H9 (cell line): ENCODE results near the gene XCL2. TPM values are rescaled to one million over a fixed set of nuclear protein-coding genes. Genes with fewer than 3 reads are reported as not detected.

Experiments used
- DNase-seq: peaks from one replicate; pipeline ENCODE4 v3.0.0-alpha.2; 2017
- H2AFZ ChIP-seq: one replicate; pipeline ENCODE4 v1.6.1; 2013; ENCODE audit warnings: mild to moderate bottlenecking, low read length, control low read depth, moderate library complexity
- H2AK5ac ChIP-seq: 2 replicates; pipeline ENCODE4 v1.6.1; 2013; ENCODE audit warnings: low read length, control low read depth, mixed read lengths; ENCODE audit not compliant: insufficient read length
- H2BK120ac ChIP-seq: one replicate; pipeline ENCODE4 v1.6.1; 2013; ENCODE audit warnings: low read depth, mild to moderate bottlenecking, low read length, control low read depth, inconsistent platforms; ENCODE audit not compliant: poor library complexity, severe bottlenecking
- H2BK12ac ChIP-seq: 2 replicates; pipeline ENCODE4 v1.6.1; 2013; ENCODE audit warnings: low read length, control low read depth, mixed read lengths, low read depth; ENCODE audit not compliant: insufficient read length
- H2BK15ac ChIP-seq: 2 replicates; pipeline ENCODE4 v1.6.1; 2013; ENCODE audit warnings: low read depth, low read length, control low read depth
- H2BK20ac ChIP-seq: one replicate; pipeline ENCODE4 v1.6.1; 2013; ENCODE audit warnings: low read depth, mild to moderate bottlenecking, low read length, control low read depth, inconsistent platforms; ENCODE audit not compliant: poor library complexity, severe bottlenecking
- H2BK5ac ChIP-seq: 2 replicates; pipeline ENCODE4 v1.6.1; 2013; ENCODE audit warnings: low read length, control low read depth, mixed read lengths; ENCODE audit not compliant: insufficient read length
- H3K14ac ChIP-seq: 2 replicates; pipeline ENCODE4 v1.6.1; 2013; ENCODE audit warnings: low read length, control low read depth; ENCODE audit not compliant: insufficient read depth
- H3K18ac ChIP-seq: 2 replicates; pipeline ENCODE4 v1.6.1; 2013; ENCODE audit warnings: low read depth, mild to moderate bottlenecking, mixed read lengths, low read length, control low read depth; ENCODE audit not compliant: insufficient read length
- H3K23ac ChIP-seq: 2 replicates; pipeline ENCODE4 v1.6.1; 2013; ENCODE audit warnings: low read length, control low read depth, mixed read lengths, low read depth; ENCODE audit not compliant: insufficient read length
- H3K23me2 ChIP-seq: 2 replicates; pipeline ENCODE4 v1.6.1; 2013; ENCODE audit warnings: low read depth, mild to moderate bottlenecking, mixed read lengths, low read length, control low read depth; ENCODE audit not compliant: insufficient read length, poor library complexity, severe bottlenecking
- H3K27ac ChIP-seq: 2 replicates; pipeline ENCODE4 v1.5.1; 2013; ENCODE audit warnings: low read length, control low read depth, mixed read lengths, low read depth; ENCODE audit not compliant: insufficient read length
- H3K27me3 ChIP-seq: 2 replicates; pipeline ENCODE4 v1.6.1; 2013; ENCODE audit warnings: low read length, control low read depth, inconsistent platforms; ENCODE audit not compliant: insufficient read depth
- H3K4ac ChIP-seq: 2 replicates; pipeline ENCODE4 v1.6.1; 2013; ENCODE audit warnings: low read depth, mild to moderate bottlenecking, control low read depth, inconsistent platforms, low read length, moderate library complexity
- H3K4me1 ChIP-seq: 2 replicates; pipeline ENCODE4 v1.6.1; 2013; ENCODE audit warnings: low read length, control low read depth, inconsistent platforms; ENCODE audit not compliant: insufficient read depth
- H3K4me2 ChIP-seq: 2 replicates; pipeline ENCODE4 v1.6.1; 2013; ENCODE audit warnings: low read length, control low read depth, mixed read lengths; ENCODE audit not compliant: insufficient read length, insufficient read depth
- H3K56ac ChIP-seq: 2 replicates; pipeline ENCODE4 v1.6.1; 2013; ENCODE audit warnings: low read depth, mild to moderate bottlenecking, mixed read lengths, low read length, control low read depth; ENCODE audit not compliant: insufficient read length
- H3K79me1 ChIP-seq: 2 replicates; pipeline ENCODE4 v1.6.1; 2013; ENCODE audit warnings: low read depth, mild to moderate bottlenecking, moderate library complexity, low read length, control low read depth, inconsistent platforms; ENCODE audit not compliant: insufficient read depth, poor library complexity, severe bottlenecking
- H3K79me2 ChIP-seq: 2 replicates; pipeline ENCODE4 v1.6.1; 2013; ENCODE audit warnings: low read length, control low read depth, inconsistent platforms; ENCODE audit not compliant: insufficient read depth
- H3K9ac ChIP-seq: 2 replicates; pipeline ENCODE4 v1.6.1; 2013; ENCODE audit warnings: low read length, control low read depth, mixed read lengths; ENCODE audit not compliant: insufficient read length; ENCODE audit errors: extremely low read depth
- H3K9me3 ChIP-seq: one replicate; pipeline ENCODE4 v1.6.1; 2013; ENCODE audit warnings: low read depth, low read length, inconsistent platforms; ENCODE audit not compliant: control insufficient read depth
- H3T11ph ChIP-seq: one replicate; pipeline ENCODE4 v1.6.1; 2013; ENCODE audit warnings: mild to moderate bottlenecking, low read length, control low read depth, inconsistent platforms
- H4K20me1 ChIP-seq: one replicate; pipeline ENCODE4 v1.6.1; 2013; ENCODE audit not compliant: control insufficient read depth, insufficient read length, insufficient read depth
- H4K5ac ChIP-seq: 2 replicates; pipeline ENCODE4 v1.6.1; 2013; ENCODE audit warnings: low read depth, mild to moderate bottlenecking, mixed read lengths, low read length, control low read depth; ENCODE audit not compliant: insufficient read length
- H4K8ac ChIP-seq: replicated peaks from 2 replicates; pipeline ENCODE4 v1.6.1; 2013; ENCODE audit warnings: low read length, control low read depth, mixed read lengths, low read depth; ENCODE audit not compliant: insufficient read length
- H4K91ac ChIP-seq: 2 replicates; pipeline ENCODE4 v1.6.1; 2013; ENCODE audit warnings: low read depth, mild to moderate bottlenecking, moderate library complexity, mixed read lengths, low read length, control low read depth; ENCODE audit not compliant: insufficient read length
- H3K27ac Mint-ChIP-seq, 3 experiments: 2 replicates in 2 of 3; 3 replicates in 1 of 3; pipeline ENCODE4 v1.8.0; 2020 to 2021; ENCODE audit warnings: mixed read lengths in 3 of 3, mild to moderate bottlenecking in 1 of 3, moderate library complexity in 1 of 3
- H3K27me3 Mint-ChIP-seq: 2 replicates; pipeline ENCODE4 v1.8.0; 2021; ENCODE audit warnings: low read depth, mild to moderate bottlenecking, moderate library complexity, mixed read lengths
- H3K36me3 Mint-ChIP-seq, 3 experiments: 2 replicates in 2 of 3; 3 replicates in 1 of 3; pipeline ENCODE4 v1.8.0; 2020 to 2021; ENCODE audit warnings: low read depth in 3 of 3, mixed read lengths in 3 of 3; ENCODE audit not compliant: insufficient read depth in 1 of 3
- H3K4me1 Mint-ChIP-seq, 2 experiments: 2 replicates each; pipeline ENCODE4 v1.8.0; 2020; ENCODE audit warnings: mixed read lengths in 2 of 2
- H3K4me3 Mint-ChIP-seq, 2 experiments: 2 replicates in 1 of 2; 3 replicates in 1 of 2; pipeline ENCODE4 v1.8.0; 2020 to 2021; ENCODE audit warnings: mild to moderate bottlenecking in 2 of 2, mixed read lengths in 2 of 2, moderate library complexity in 1 of 2
- H3K9me3 Mint-ChIP-seq, 2 experiments: 2 replicates in 1 of 2; 3 replicates in 1 of 2; pipeline ENCODE4 v1.8.0; 2020; ENCODE audit warnings: mild to moderate bottlenecking in 2 of 2, mixed read lengths in 2 of 2, moderate library complexity in 1 of 2
- CTCF ChIP-seq: fragments of 200-600 bp; sonication (generic); conservative IDR thresholded peaks from 3 replicates; pipeline ENCODE4 v1.8.0; 2021; ENCODE audit warnings: antibody characterized with exemption, mild to moderate bottlenecking
- WGBS: extraction: QIAGEN DNeasy Blood & Tissue Kit; methylation state at CpG from one replicate; pipeline ENCODE4 v1.1.7; 2013; ENCODE audit warnings: missing lambda C conversion rate, low lambda C conversion rate, mixed read lengths; ENCODE audit not compliant: insufficient read length; ENCODE audit errors: extremely low coverage; 5-methylcytosine and 5-hydroxymethylcytosine counted together
- total RNA-seq: library from RNA; stranded (reverse); gene quantifications from 2 replicates; pipeline ENCODE4 v1.2.1, GENCODE V29; 2021

Gene XCL2
- total RNA-seq, 1 experiment from 2014 or later = not detected

- no peak overlapping the region for H3K18ac ChIP-seq
- no peak overlapping the region for H3T11ph ChIP-seq
- Mint-ChIP-seq H3K4me3 (no peak overlapping the region), H3K27me3 (no peaks in the 10 kb centered on the region), H3K36me3 (no peaks in the 10 kb centered on the region), H3K9me3 (peaks cover 4 to 11% of the 10 kb centered on the region in 2 experiments; a peak in 4 of 5 replicates), H3K27ac (no peak overlapping the region), H3K4me1 (peaks cover 13% of the 10 kb centered on the region in 2 experiments)
- no peak overlapping the region for H3K27ac ChIP-seq
- H4K5ac ChIP-seq = no peak overlapping the region
- no peaks in the 10 kb centered on the region for H3K27me3 ChIP-seq
- no peak overlapping the region for H2BK20ac ChIP-seq
- H3K4me2 ChIP-seq = no peak overlapping the region
- H2BK12ac ChIP-seq = no peak overlapping the region
- no peak overlapping the region for H3K14ac ChIP-seq
- no peak overlapping the region for H4K91ac ChIP-seq
- no peak overlapping the region for H2BK15ac ChIP-seq
- H3K23me2 ChIP-seq = no peaks in the 10 kb centered on the region
- no peak overlapping the region for H2AK5ac ChIP-seq
- no peak overlapping the region for H3K23ac ChIP-seq
- no peaks in the 10 kb centered on the region for H3K79me2 ChIP-seq
- no peaks in the 10 kb centered on the region for H4K20me1 ChIP-seq
- no peak overlapping the region for H2BK120ac ChIP-seq
- no peak overlapping the region for H3K56ac ChIP-seq
- no CpG with 5 or more reads among the region's 6 CpGs for WGBS
- no peak overlapping the region for H4K8ac ChIP-seq
- no peak for DNase-seq
- no peaks in the 10 kb centered on the region for H3K9me3 ChIP-seq
- H3K4ac ChIP-seq = no peak overlapping the region
- no peaks in the 10 kb centered on the region for H3K79me1 ChIP-seq
- no peaks in the 10 kb centered on the region; the same call in 1 of the 2 replicates for H3K4me1 ChIP-seq
- no peak overlapping the region for H3K9ac ChIP-seq
- no peak overlapping the region for H2BK5ac ChIP-seq
- H2AFZ ChIP-seq = no peak overlapping the region
- no peak for TF ChIP-seq CTCF
Measured at GRCh38 chr1:168552961-168553360, 9.2 kb upstream of the XCL2 start.
